SK-N-SH (cell line): ENCODE data around the gene SECISBP2L. TPM values are rescaled to one million over a fixed set of nuclear protein-coding genes. Genes with fewer than 3 reads are reported as not detected.

ENCODE experiments used
- CTCF ChIA-PET: fragments of 300-600, 350-600 bp; formaldehyde crosslinking; extraction: SDS; loops from one replicate; lab custom pipeline; 2021; lab: Yijun Ruan, JAX
- POLR2A ChIA-PET: fragments of 350-600 bp; sonication (Branson Sonifier 250); formaldehyde crosslinking; extraction: SDS; loops from one replicate; lab custom pipeline; 2020; ENCODE audit warnings: antibody characterized with exemption, inconsistent platforms; lab: Yijun Ruan, JAX
- DNase-seq: peaks from one replicate; pipeline ENCODE4 v3.0.0; 2012
- H2AFZ ChIP-seq: fragments of 200-600 bp; sonication (generic); 2 replicates; pipeline ENCODE4 v1.8.1; 2016; ENCODE audit warnings: antibody characterized with exemption, mild to moderate bottlenecking, low read depth
- H3F3A ChIP-seq: fragments of 200-600 bp; sonication (generic); replicated peaks from 2 replicates; pipeline ENCODE3; 2016; ENCODE audit warnings: antibody characterized with exemption, mild to moderate bottlenecking; ENCODE audit not compliant: insufficient read depth
- H3K27ac ChIP-seq, 2 experiments: fragments of 200-500 bp in 1 of 2; fragments of 200-600 bp in 1 of 2; sonication (Bioruptor generic) in 1 of 2; sonication (generic), shearing (Covaris generic) in 1 of 2; 2 replicates each; pipeline versions ENCODE4 v1.5.1 to v1.6.1; 2014 to 2016; ENCODE audit warnings: low read depth in 2 of 2, inconsistent platforms in 1 of 2, low read length in 1 of 2, mild to moderate bottlenecking in 1 of 2, mixed read lengths in 1 of 2
- H3K27me3 ChIP-seq: fragments of 200-600 bp; sonication (generic), shearing (Covaris generic); 2 replicates; pipeline ENCODE4 v1.6.1; 2016; ENCODE audit warnings: mixed run types; ENCODE audit not compliant: insufficient read depth
- H3K36me3 ChIP-seq, 2 experiments: fragments of 200-500 bp in 1 of 2; fragments of 200-600 bp in 1 of 2; sonication (Bioruptor generic) in 1 of 2; sonication (generic) in 1 of 2; replicated peaks in 1 of 2; 2 replicates each; pipeline versions ENCODE3 to v1.5.1; 2014 to 2016; ENCODE audit warnings: low read length in 1 of 2, mild to moderate bottlenecking in 1 of 2; ENCODE audit not compliant: insufficient read depth in 2 of 2, control insufficient read depth in 1 of 2
- H3K4me1 ChIP-seq, 2 experiments: fragments of 200-500 bp in 1 of 2; fragments of 200-600 bp in 1 of 2; sonication (Bioruptor generic) in 1 of 2; sonication (generic), shearing (Covaris generic) in 1 of 2; 2 replicates each; pipeline versions ENCODE4 v1.5.1 to v1.6.1; 2014 to 2016; ENCODE audit warnings: low read depth in 1 of 2, low read length in 1 of 2, mixed run types in 1 of 2; ENCODE audit not compliant: insufficient read depth in 2 of 2, control insufficient read depth in 1 of 2
- H3K4me2 ChIP-seq: fragments of 200-600 bp; sonication (generic), shearing (Covaris generic); 2 replicates; pipeline ENCODE4 v1.6.1; 2017; ENCODE audit warnings: mixed run types
- H3K4me3 ChIP-seq, 2 experiments: fragments of 200-500 bp in 1 of 2; fragments of 200-600 bp in 1 of 2; sonication (Bioruptor generic) in 1 of 2; sonication (generic), shearing (Covaris generic) in 1 of 2; 2 replicates each; pipeline versions ENCODE4 v1.5.1 to v1.8.1; 2014 to 2016; ENCODE audit warnings: low read depth in 2 of 2, inconsistent platforms in 1 of 2, low read length in 1 of 2, mild to moderate bottlenecking in 1 of 2, mixed read lengths in 1 of 2, moderate library complexity in 1 of 2
- H3K79me2 ChIP-seq: fragments of 200-600 bp; sonication (generic); 2 replicates; pipeline ENCODE4 v1.8.1; 2017; ENCODE audit warnings: mild to moderate bottlenecking; ENCODE audit not compliant: insufficient read depth
- H3K9ac ChIP-seq: fragments of 200-600 bp; sonication (generic); 2 replicates; pipeline ENCODE4 v1.6.1; 2017; ENCODE audit warnings: mixed run types
- H3K9me2 ChIP-seq: fragments of 200-600 bp; sonication (generic); 2 replicates; pipeline ENCODE4 v1.6.1; 2017; ENCODE audit warnings: mixed run types
- H3K9me3 ChIP-seq: fragments of 200-600 bp; sonication (generic); 2 replicates; pipeline ENCODE4 v1.6.1; 2017; ENCODE audit warnings: mixed run types, mild to moderate bottlenecking, moderate library complexity
- H4K20me1 ChIP-seq: fragments of 200-600 bp; sonication (generic); 2 replicates; pipeline ENCODE4 v1.6.1; 2017; ENCODE audit warnings: mild to moderate bottlenecking, mixed run types; ENCODE audit not compliant: insufficient read depth
- EZH2phosphoT487 ChIP-seq: fragments of 200-600 bp; sonication (generic); IDR thresholded peaks from 2 replicates; pipeline ENCODE4 v1.6.1; 2017; ENCODE audit warnings: low read depth, mixed run types, mild to moderate bottlenecking, antibody characterized with exemption, moderate library complexity, borderline replicate concordance
- FOXM1 ChIP-seq: IDR thresholded peaks from 2 replicates; pipeline ENCODE4 v1.4.0; 2012; ENCODE audit warnings: low read depth, mild to moderate bottlenecking
- GABPA ChIP-seq: IDR thresholded peaks from 2 replicates; pipeline ENCODE4 v1.4.0; 2012; ENCODE audit warnings: low read depth, mild to moderate bottlenecking
- GATA2 ChIP-seq: sonication (generic); formaldehyde crosslinking; IDR thresholded peaks from 2 replicates; pipeline ENCODE4 v1.5.0; 2020; ENCODE audit warnings: mild to moderate bottlenecking, missing genetic modification reagents
- MXI1 ChIP-seq: IDR thresholded peaks from 2 replicates; pipeline ENCODE4 v1.6.1; 2012; ENCODE audit warnings: mild to moderate bottlenecking, low read depth, low read length, improper control_type of control experiment
- NFIC ChIP-seq: IDR thresholded peaks from 2 replicates; pipeline ENCODE4 v1.4.0; 2012; ENCODE audit warnings: borderline replicate concordance
- NRF1 ChIP-seq: IDR thresholded peaks from 2 replicates; pipeline ENCODE4 v1.6.1; 2012; ENCODE audit warnings: low read depth, mild to moderate bottlenecking, low read length
- POLR2AphosphoS5 ChIP-seq: IDR thresholded peaks from 2 replicates; pipeline ENCODE4 v1.6.1; 2012; ENCODE audit warnings: low read depth, low read length
- RAD21 ChIP-seq: IDR thresholded peaks from 2 replicates; pipeline ENCODE4 v1.6.1; 2012; ENCODE audit warnings: mild to moderate bottlenecking, low read length
- RCOR1 ChIP-seq: fragments of 150-350 bp; IDR thresholded peaks from 2 replicates; pipeline ENCODE4 v1.6.1; 2017; ENCODE audit warnings: antibody characterized with exemption, low read length
- RFX5 ChIP-seq: IDR thresholded peaks from 2 replicates; pipeline ENCODE4 v1.6.1; 2012; ENCODE audit warnings: mild to moderate bottlenecking, improper control_type of control experiment, low read length
- SIN3A ChIP-seq: IDR thresholded peaks from 2 replicates; pipeline ENCODE4 v1.6.1; 2012; ENCODE audit warnings: low read depth, mild to moderate bottlenecking, low read length, moderate library complexity, borderline replicate concordance
- SMC3 ChIP-seq: IDR thresholded peaks from 2 replicates; pipeline ENCODE4 v1.6.1; 2012; ENCODE audit warnings: low read depth, low read length, improper control_type of control experiment
- TAF1 ChIP-seq: IDR thresholded peaks from 2 replicates; pipeline ENCODE4 v1.6.1; 2012; ENCODE audit warnings: low read depth, mild to moderate bottlenecking, low read length, moderate library complexity, borderline replicate concordance
- TCF12 ChIP-seq: IDR thresholded peaks from 2 replicates; pipeline ENCODE4 v1.4.0; 2012
- WGBS: methylation state at CpG from one replicate; pipeline ENCODE4 v1.1.6; 2017; ENCODE audit warnings: low lambda C conversion rate; 5-methylcytosine and 5-hydroxymethylcytosine counted together
- polyA plus RNA-seq, 3 experiments: library from polyadenylated mRNA; depleted of rRNA; stranded (reverse); fragments of >200 nt; gene quantifications; 2 replicates each; pipeline ENCODE4 v1.2.3, GENCODE V29; 2012
- TF ChIP-seq, protein P1 (sequence below): IDR thresholded peaks from 2 replicates; pipeline ENCODE4 v1.4.0; 2012; ENCODE audit warnings: low read depth
- TF ChIP-seq, protein P2 (sequence below): fragments of 150-350 bp; IDR thresholded peaks from 2 replicates; pipeline ENCODE4 v1.6.1; 2017; ENCODE audit warnings: antibody characterized with exemption, low read length, low read depth, borderline replicate concordance
- TF ChIP-seq, protein P3 (sequence below): IDR thresholded peaks from 2 replicates; pipeline ENCODE4 v1.6.1; 2012; ENCODE audit warnings: mild to moderate bottlenecking, low read depth, low read length, moderate library complexity
- TF ChIP-seq, protein P4 (sequence below): fragments of 200-600 bp; sonication (generic); IDR thresholded peaks from 2 replicates; pipeline ENCODE4 v1.6.1; 2017; ENCODE audit warnings: antibody characterized with exemption, mild to moderate bottlenecking, moderate library complexity

The SECISBP2L gene
- polyA plus RNA-seq, 1 of the 3 experiments (the other 2 are of a cell fraction): 6.0 TPM

DNA sequence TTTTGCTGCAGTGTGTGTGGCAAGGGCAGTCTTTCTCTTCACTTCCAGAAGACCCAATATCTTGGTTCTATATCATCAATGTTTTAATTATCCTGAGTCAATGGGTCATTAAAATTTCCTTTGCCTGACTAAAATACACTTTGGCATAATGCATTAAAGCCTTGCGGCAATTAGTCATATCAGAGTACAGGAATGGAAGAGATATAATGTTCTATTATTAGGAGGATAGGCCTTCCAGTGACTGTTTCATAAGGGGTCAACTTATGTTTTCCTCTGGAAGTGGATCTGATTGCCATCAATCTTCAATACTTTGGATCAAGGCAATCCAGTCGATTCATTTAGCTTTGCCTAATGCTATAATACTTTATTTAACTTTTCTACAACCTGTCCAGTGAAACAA is 9.4 kb upstream of the SECISBP2L start:
- ChIA-PET CTCF (interaction anchor here (1.5 kb wide), 1 partner anchor 9 kb away, joined by 9 read pairs; the partner anchor contains the start of gene SECISBP2L), POLR2A (no interaction called here)
- Histone ChIP-seq H3F3A (peaks cover 15% of the 10 kb centered on the region), H3K9me3 (no peaks in the 10 kb centered on the region), H3K4me2 (no peak overlapping the region), H3K79me2 (no peaks in the 10 kb centered on the region), H4K20me1 (no peaks in the 10 kb centered on the region), H3K4me1 (peaks cover 0 to 12% of the 10 kb centered on the region in 2 experiments; a peak in 2 of 4 replicates), H3K9me2 (no peaks in the 10 kb centered on the region), H3K36me3 (no peaks in the 10 kb centered on the region), H2AFZ (no peak overlapping the region), H3K27ac (no peak overlapping the region), H3K4me3 (no peak overlapping the region), H3K9ac (no peak overlapping the region), H3K27me3 (no peaks in the 10 kb centered on the region)
- no peak for DNase-seq
- WGBS: 59% methylated on average over 2 of the region's 2 CpGs
- TF ChIP-seq GABPA (no peak), RCOR1 (no peak), EZH2phosphoT487 (no peak), TCF12 (no peak), SMC3 (no peak), MXI1 (no peak), NRF1 (no peak), SIN3A (no peak), POLR2AphosphoS5 (no peak), GATA2 (no peak), NFIC (no peak), RFX5 (no peak), FOXM1 (no peak), TAF1 (no peak), RAD21 (no peak)
- TF ChIP-seq, protein P1, sequence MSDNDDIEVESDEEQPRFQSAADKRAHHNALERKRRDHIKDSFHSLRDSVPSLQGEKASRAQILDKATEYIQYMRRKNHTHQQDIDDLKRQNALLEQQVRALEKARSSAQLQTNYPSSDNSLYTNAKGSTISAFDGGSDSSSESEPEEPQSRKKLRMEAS: no peak
- TF ChIP-seq, protein P2, sequence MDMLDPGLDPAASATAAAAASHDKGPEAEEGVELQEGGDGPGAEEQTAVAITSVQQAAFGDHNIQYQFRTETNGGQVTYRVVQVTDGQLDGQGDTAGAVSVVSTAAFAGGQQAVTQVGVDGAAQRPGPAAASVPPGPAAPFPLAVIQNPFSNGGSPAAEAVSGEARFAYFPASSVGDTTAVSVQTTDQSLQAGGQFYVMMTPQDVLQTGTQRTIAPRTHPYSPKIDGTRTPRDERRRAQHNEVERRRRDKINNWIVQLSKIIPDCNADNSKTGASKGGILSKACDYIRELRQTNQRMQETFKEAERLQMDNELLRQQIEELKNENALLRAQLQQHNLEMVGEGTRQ: no peak
- TF ChIP-seq, protein P3, sequence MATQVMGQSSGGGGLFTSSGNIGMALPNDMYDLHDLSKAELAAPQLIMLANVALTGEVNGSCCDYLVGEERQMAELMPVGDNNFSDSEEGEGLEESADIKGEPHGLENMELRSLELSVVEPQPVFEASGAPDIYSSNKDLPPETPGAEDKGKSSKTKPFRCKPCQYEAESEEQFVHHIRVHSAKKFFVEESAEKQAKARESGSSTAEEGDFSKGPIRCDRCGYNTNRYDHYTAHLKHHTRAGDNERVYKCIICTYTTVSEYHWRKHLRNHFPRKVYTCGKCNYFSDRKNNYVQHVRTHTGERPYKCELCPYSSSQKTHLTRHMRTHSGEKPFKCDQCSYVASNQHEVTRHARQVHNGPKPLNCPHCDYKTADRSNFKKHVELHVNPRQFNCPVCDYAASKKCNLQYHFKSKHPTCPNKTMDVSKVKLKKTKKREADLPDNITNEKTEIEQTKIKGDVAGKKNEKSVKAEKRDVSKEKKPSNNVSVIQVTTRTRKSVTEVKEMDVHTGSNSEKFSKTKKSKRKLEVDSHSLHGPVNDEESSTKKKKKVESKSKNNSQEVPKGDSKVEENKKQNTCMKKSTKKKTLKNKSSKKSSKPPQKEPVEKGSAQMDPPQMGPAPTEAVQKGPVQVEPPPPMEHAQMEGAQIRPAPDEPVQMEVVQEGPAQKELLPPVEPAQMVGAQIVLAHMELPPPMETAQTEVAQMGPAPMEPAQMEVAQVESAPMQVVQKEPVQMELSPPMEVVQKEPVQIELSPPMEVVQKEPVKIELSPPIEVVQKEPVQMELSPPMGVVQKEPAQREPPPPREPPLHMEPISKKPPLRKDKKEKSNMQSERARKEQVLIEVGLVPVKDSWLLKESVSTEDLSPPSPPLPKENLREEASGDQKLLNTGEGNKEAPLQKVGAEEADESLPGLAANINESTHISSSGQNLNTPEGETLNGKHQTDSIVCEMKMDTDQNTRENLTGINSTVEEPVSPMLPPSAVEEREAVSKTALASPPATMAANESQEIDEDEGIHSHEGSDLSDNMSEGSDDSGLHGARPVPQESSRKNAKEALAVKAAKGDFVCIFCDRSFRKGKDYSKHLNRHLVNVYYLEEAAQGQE: no peak
- TF ChIP-seq, protein P4, sequence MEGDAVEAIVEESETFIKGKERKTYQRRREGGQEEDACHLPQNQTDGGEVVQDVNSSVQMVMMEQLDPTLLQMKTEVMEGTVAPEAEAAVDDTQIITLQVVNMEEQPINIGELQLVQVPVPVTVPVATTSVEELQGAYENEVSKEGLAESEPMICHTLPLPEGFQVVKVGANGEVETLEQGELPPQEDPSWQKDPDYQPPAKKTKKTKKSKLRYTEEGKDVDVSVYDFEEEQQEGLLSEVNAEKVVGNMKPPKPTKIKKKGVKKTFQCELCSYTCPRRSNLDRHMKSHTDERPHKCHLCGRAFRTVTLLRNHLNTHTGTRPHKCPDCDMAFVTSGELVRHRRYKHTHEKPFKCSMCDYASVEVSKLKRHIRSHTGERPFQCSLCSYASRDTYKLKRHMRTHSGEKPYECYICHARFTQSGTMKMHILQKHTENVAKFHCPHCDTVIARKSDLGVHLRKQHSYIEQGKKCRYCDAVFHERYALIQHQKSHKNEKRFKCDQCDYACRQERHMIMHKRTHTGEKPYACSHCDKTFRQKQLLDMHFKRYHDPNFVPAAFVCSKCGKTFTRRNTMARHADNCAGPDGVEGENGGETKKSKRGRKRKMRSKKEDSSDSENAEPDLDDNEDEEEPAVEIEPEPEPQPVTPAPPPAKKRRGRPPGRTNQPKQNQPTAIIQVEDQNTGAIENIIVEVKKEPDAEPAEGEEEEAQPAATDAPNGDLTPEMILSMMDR: no peak
